Uterus (tissue), 2 donors: ENCODE data around the gene ABHD10.

Experiments used
- CTCF ChIP-seq, 4 experiments: fragments of 200-600 bp in 2 of 4; fragments of 450-650 bp in 2 of 4; sonication (generic) in 2 of 4; IDR thresholded peaks; one replicate each; pipeline ENCODE4 v1.5.1; 2016 to 2019; ENCODE audit warnings: antibody characterized with exemption in 4 of 4, mild to moderate bottlenecking in 2 of 4, moderate library complexity in 1 of 4
- POLR2A ChIP-seq, 2 donors: fragments of 450-650 bp; IDR thresholded peaks; one replicate each; pipeline ENCODE4 v1.6.1; 2016; ENCODE audit warnings: antibody characterized with exemption in 2 of 2, mild to moderate bottlenecking in 1 of 2, moderate library complexity in 1 of 2

DNA sequence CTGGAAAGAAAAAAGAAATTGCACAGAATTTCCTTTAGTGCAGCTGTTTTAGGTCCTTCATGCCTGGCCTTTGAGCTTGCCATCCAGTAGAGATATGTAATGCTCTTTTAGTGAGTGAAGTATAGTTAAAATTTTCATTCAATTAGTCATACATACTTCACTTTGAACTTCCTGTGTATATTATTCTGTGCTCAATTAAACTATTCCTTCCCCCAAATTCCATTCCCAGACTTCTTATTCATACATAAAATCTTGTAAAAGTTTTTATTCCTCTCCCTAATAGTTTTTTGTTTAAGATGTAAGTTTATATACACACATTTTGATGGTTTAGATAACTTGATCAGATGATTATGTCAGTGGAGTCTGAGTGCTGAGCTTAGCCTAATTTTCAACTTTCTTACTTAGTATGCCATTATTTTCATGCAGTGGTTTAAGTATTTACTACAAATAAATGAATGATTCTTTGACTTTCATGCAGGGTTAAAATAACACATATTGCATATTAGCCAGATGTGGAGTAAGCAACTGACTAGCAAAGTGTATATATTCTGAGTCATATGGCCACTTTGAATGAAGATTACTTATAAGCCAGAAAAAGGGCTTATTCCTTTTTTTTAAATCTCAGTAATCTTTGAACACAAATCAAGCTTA lies 42.5 kb upstream of the ABHD10 start:
- TF ChIP-seq CTCF (IDR thresholded peaks at IDR 0.05) = no peak
- no peak for TF ChIP-seq POLR2A (IDR thresholded peaks at IDR 0.05)
